B cell (primary cell): Measurements from ENCODE around the gene MANBA. TPM values are rescaled to one million over a fixed set of nuclear protein-coding genes. Genes with fewer than 3 reads are reported as not detected.

Experiments
- ATAC-seq: fragments of 200-7000 bp; cut with Tn5 transposase; one replicate; pipeline ENCODE4 v1.10.0; 2021; ENCODE audit warnings: low read depth, mild to moderate bottlenecking, moderate number of reproducible peaks, moderate library complexity
- CTCF ChIA-PET: fragments of 350-600 bp; sonication (Branson Sonifier 250); formaldehyde crosslinking; loops from one replicate; lab custom pipeline; 2021; ENCODE audit warnings: antibody characterized with exemption, inconsistent platforms; lab: Charles Lee
- POLR2A ChIA-PET: fragments of 350-600 bp; sonication (Branson Sonifier 250); formaldehyde crosslinking; loops from one replicate; lab custom pipeline; 2021; ENCODE audit warnings: antibody characterized with exemption; lab: Charles Lee
- DNase-seq: peaks from one replicate; pipeline ENCODE4 v3.0.0; 2013
- H2AFZ ChIP-seq: 2 replicates; pipeline ENCODE4 v1.6.1; 2012; ENCODE audit warnings: mild to moderate bottlenecking, low read depth, low read length; ENCODE audit not compliant: insufficient read depth, poor library complexity, severe bottlenecking
- H3K27ac ChIP-seq, 2 donors: 1 replicate in 1 of 2; 2 replicates in 1 of 2; pipeline ENCODE4 v1.5.1; 2012 to 2013; ENCODE audit warnings: low read length in 2 of 2, mild to moderate bottlenecking in 2 of 2, moderate library complexity in 1 of 2
- H3K27me3 ChIP-seq, 4 experiments: fragments of 200-600 bp in 1 of 4; sonication (generic) in 1 of 4; replicated peaks in 1 of 4; 1 replicate in 2 of 4; 2 replicates in 2 of 4; pipeline versions ENCODE4 v1.6.1 to v1.7.0; 2013 to 2016; ENCODE audit warnings: low read length in 3 of 4, mild to moderate bottlenecking in 2 of 4, mixed read lengths in 1 of 4, moderate library complexity in 1 of 4; ENCODE audit not compliant: insufficient read depth in 4 of 4, control insufficient read depth in 3 of 4; ENCODE audit errors: control extremely low read depth in 1 of 4
- H3K36me3 ChIP-seq, 2 experiments: replicated peaks in 1 of 2; 1 replicate in 1 of 2; 2 replicates in 1 of 2; pipeline versions ENCODE4 v1.6.1 to v1.7.1; 2013; ENCODE audit warnings: low read length in 1 of 2; ENCODE audit not compliant: insufficient read depth in 2 of 2, control insufficient read depth in 1 of 2; ENCODE audit errors: control extremely low read depth in 1 of 2, extremely low read depth in 1 of 2
- H3K4me1 ChIP-seq, 2 donors: fragments of 200-600 bp in 1 of 2; sonication (generic) in 1 of 2; 1 replicate in 1 of 2; 2 replicates in 1 of 2; pipeline versions ENCODE4 v1.5.1 to v1.6.1; 2013 to 2017; ENCODE audit warnings: low read length in 2 of 2; ENCODE audit not compliant: control insufficient read depth in 2 of 2, insufficient read depth in 2 of 2
- H3K4me2 ChIP-seq: replicated peaks from 2 replicates; pipeline ENCODE3; 2012; ENCODE audit warnings: mild to moderate bottlenecking, low read depth, low read length; ENCODE audit not compliant: poor library complexity, severe bottlenecking
- H3K4me3 ChIP-seq, 5 experiments: fragments of 200-600 bp in 1 of 5; sonication (generic) in 1 of 5; 1 replicate in 3 of 5; 2 replicates in 2 of 5; pipeline versions ENCODE4 v1.5.1 to v1.7.0; 2011 to 2016; ENCODE audit warnings: low read length in 4 of 5, mild to moderate bottlenecking in 4 of 5, low read depth in 2 of 5, control low read depth in 1 of 5, moderate library complexity in 1 of 5; ENCODE audit not compliant: insufficient read depth in 1 of 5; ENCODE audit errors: control extremely low read depth in 1 of 5, extremely low read depth in 1 of 5
- H3K79me2 ChIP-seq: fragments of 200-600 bp; sonication (generic); one replicate; pipeline ENCODE4 v1.6.0; 2016; ENCODE audit warnings: low read length; ENCODE audit not compliant: control insufficient read depth, insufficient read depth
- H3K9ac ChIP-seq: fragments of 200-600 bp; sonication (generic); 2 replicates; pipeline ENCODE4 v1.6.1; 2017; ENCODE audit warnings: mild to moderate bottlenecking, low read length, moderate library complexity
- H3K9me3 ChIP-seq, 3 donors: one replicate each; pipeline versions ENCODE4 v1.6.1 to v1.7.1; 2013; ENCODE audit warnings: low read length in 2 of 3; ENCODE audit not compliant: control insufficient read depth in 2 of 3, insufficient read depth in 1 of 3; ENCODE audit errors: control extremely low read depth in 1 of 3
- H4K20me1 ChIP-seq: 2 replicates; pipeline ENCODE4 v1.6.0; 2012; ENCODE audit warnings: mild to moderate bottlenecking, low read length; ENCODE audit not compliant: insufficient read depth, control insufficient read depth, poor library complexity, severe bottlenecking
- H3K27ac Mint-ChIP-seq: one replicate; pipeline ENCODE4 v1.8.0; 2021; ENCODE audit warnings: mixed read lengths
- H3K27me3 Mint-ChIP-seq: one replicate; pipeline ENCODE4 v1.8.0; 2021; ENCODE audit warnings: mixed read lengths
- H3K4me1 Mint-ChIP-seq: one replicate; pipeline ENCODE4 v1.8.0; 2021; ENCODE audit warnings: mixed read lengths
- H3K4me3 Mint-ChIP-seq: one replicate; pipeline ENCODE4 v1.8.0; 2021; ENCODE audit warnings: mixed read lengths
- H3K9me3 Mint-ChIP-seq: one replicate; pipeline ENCODE4 v1.8.0; 2022; ENCODE audit warnings: mixed read lengths; ENCODE audit not compliant: insufficient read depth
- EZH2 ChIP-seq: IDR thresholded peaks from 2 replicates; pipeline ENCODE4 v1.6.1; 2012; ENCODE audit warnings: borderline replicate concordance, low read depth, mild to moderate bottlenecking, moderate library complexity, low read length; ENCODE audit not compliant: insufficient read depth, poor library complexity, severe bottlenecking
- WGBS: methylation state at CpG from one replicate; pipeline ENCODE4 v1.1.5; 2013; ENCODE audit warnings: missing lambda C conversion rate; ENCODE audit not compliant: insufficient coverage; 5-methylcytosine and 5-hydroxymethylcytosine counted together
- intact Hi-C: fragments of 100-400 bp; cut with micrococcal nuclease; formaldehyde crosslinking; loops from one replicate; pipeline ENCODE4 v1.10.0; 2022
- polyA plus RNA-seq: library from polyadenylated mRNA; depleted of rRNA; stranded (reverse); fragments of >200 nt; gene quantifications from 2 replicates; pipeline ENCODE4 v1.2.3, GENCODE V29; 2012
- total RNA-seq, 2 donors: library from RNA; stranded (reverse); fragments of 120-200 nt in 1 of 2; gene quantifications; 1 replicate in 1 of 2; 2 replicates in 1 of 2; pipeline versions ENCODE4 v1.2.3 to v1.2.4, GENCODE V29; 2013 to 2022
- TF ChIP-seq, protein P1 (sequence below): fragments of 200-600 bp; IDR thresholded peaks from one replicate; pipeline ENCODE4 v1.8.0; 2022; ENCODE audit warnings: antibody characterized with exemption, mild to moderate bottlenecking

The MANBA gene
- total and polyA plus RNA-seq, 2 donors (not counting 1 experiment from before 2014, with no cell fraction given) = 91.6 to 119 TPM

DNA sequence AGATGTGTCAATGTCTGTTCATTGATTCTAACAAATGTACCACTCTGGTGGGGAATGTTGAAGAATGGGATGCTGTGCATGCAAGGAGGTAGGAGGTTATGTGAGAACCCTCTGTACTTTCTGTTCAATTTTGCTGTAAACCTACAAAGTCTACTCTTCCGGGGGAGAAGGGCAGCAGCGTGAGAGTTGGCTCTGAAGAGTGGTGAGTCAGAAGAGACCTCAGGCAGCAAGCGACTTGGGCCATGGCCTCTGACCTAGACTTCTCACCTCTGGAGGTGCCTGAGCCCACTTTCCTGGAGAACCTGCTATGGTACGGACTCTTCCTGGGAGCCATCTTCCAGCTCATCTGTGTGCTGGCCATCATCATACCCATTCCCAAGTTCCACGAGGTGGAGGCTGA lies 26.7 kb downstream of the MANBA start:
- WGBS = 85% methylated on average over 3 of the region's 5 CpGs
- no peak for TF ChIP-seq EZH2
- TF ChIP-seq, protein P1, sequence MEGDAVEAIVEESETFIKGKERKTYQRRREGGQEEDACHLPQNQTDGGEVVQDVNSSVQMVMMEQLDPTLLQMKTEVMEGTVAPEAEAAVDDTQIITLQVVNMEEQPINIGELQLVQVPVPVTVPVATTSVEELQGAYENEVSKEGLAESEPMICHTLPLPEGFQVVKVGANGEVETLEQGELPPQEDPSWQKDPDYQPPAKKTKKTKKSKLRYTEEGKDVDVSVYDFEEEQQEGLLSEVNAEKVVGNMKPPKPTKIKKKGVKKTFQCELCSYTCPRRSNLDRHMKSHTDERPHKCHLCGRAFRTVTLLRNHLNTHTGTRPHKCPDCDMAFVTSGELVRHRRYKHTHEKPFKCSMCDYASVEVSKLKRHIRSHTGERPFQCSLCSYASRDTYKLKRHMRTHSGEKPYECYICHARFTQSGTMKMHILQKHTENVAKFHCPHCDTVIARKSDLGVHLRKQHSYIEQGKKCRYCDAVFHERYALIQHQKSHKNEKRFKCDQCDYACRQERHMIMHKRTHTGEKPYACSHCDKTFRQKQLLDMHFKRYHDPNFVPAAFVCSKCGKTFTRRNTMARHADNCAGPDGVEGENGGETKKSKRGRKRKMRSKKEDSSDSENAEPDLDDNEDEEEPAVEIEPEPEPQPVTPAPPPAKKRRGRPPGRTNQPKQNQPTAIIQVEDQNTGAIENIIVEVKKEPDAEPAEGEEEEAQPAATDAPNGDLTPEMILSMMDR = no peak
- Histone ChIP-seq H3K4me2 (no peak overlapping the region), H3K9me3 (peaks cover 4 to 25% (median 19%) of the 10 kb centered on the region in 3 donors), H3K36me3 (peaks cover 2 to 15% of the 10 kb centered on the region in 2 experiments), H3K4me3 (no peak overlapping the region), H3K79me2 (peaks cover 99% of the 10 kb centered on the region), H3K27ac (peak overlapping the region in 1 of 2 donors; percentile 18), H3K4me1 (peaks cover 10 to 15% of the 10 kb centered on the region in 2 donors), H2AFZ (no peak overlapping the region), H3K9ac (no peak overlapping the region), H3K27me3 (no peaks in the 10 kb centered on the region), H4K20me1 (peaks cover 67% of the 10 kb centered on the region)
- no peaks in the 10 kb centered on the region for H3K27me3 Mint-ChIP-seq
- no peak overlapping the region for H3K4me3 Mint-ChIP-seq
- no peak for DNase-seq
- POLR2A ChIA-PET = no interaction called here
- peak overlapping the region; percentile 70 for H3K27ac Mint-ChIP-seq
- CTCF ChIA-PET = no interaction called here
- H3K4me1 Mint-ChIP-seq = peaks cover 52% of the 10 kb centered on the region
- no peak for ATAC-seq
- H3K9me3 Mint-ChIP-seq = peaks cover 10% of the 10 kb centered on the region
- intact Hi-C loops = no loop called here

DNA sequence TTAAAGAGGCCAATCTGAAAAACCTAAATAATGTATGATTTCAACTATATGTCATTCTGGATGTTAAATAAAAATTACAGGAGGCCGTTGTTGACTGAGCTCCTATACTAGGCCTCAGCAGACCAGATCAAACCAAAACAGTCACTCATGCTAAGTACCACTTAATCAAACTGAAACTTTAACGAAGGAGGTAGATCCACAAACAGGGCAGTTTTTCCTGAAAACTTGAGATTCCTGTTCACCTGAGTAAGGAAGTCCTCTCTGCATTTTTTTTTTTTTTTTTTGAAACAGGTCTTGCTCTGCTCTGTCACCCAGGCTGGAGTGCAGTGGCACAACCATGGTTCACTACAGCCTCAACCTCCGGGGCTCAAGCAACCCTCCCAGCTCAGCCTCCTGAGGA lies 27.7 kb downstream of the MANBA start:
- TF ChIP-seq, protein P1 = no peak
- no peak for TF ChIP-seq EZH2
- ChIA-PET CTCF (no interaction called here), POLR2A (no interaction called here)
- ATAC-seq (no peak), DNase-seq (no peak)
- Histone ChIP-seq H3K4me3 (no peak overlapping the region), H3K27me3 (no peaks in the 10 kb centered on the region), H3K9me3 (peaks cover 2 to 30% (median 16%) of the 10 kb centered on the region in 3 donors), H3K36me3 (peaks cover 2 to 15% of the 10 kb centered on the region in 2 experiments), H2AFZ (no peak overlapping the region), H3K27ac (no peak overlapping the region), H3K79me2 (peaks cover 99% of the 10 kb centered on the region), H3K4me2 (no peak overlapping the region), H4K20me1 (peaks cover 70% of the 10 kb centered on the region), H3K4me1 (peaks cover 10 to 15% of the 10 kb centered on the region in 2 donors), H3K9ac (no peak overlapping the region)
- Mint-ChIP-seq H3K4me1 (peaks cover 46% of the 10 kb centered on the region), H3K27ac (no peak overlapping the region), H3K4me3 (no peak overlapping the region), H3K9me3 (peaks cover 8% of the 10 kb centered on the region), H3K27me3 (no peaks in the 10 kb centered on the region)
- intact Hi-C loops = no loop called here
- 100% methylated on average over 2 of the region's 3 CpGs for WGBS
